ENCODE results near the gene DDAH2.

The DDAH2 gene, protein sequence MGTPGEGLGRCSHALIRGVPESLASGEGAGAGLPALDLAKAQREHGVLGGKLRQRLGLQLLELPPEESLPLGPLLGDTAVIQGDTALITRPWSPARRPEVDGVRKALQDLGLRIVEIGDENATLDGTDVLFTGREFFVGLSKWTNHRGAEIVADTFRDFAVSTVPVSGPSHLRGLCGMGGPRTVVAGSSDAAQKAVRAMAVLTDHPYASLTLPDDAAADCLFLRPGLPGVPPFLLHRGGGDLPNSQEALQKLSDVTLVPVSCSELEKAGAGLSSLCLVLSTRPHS

DNA sequence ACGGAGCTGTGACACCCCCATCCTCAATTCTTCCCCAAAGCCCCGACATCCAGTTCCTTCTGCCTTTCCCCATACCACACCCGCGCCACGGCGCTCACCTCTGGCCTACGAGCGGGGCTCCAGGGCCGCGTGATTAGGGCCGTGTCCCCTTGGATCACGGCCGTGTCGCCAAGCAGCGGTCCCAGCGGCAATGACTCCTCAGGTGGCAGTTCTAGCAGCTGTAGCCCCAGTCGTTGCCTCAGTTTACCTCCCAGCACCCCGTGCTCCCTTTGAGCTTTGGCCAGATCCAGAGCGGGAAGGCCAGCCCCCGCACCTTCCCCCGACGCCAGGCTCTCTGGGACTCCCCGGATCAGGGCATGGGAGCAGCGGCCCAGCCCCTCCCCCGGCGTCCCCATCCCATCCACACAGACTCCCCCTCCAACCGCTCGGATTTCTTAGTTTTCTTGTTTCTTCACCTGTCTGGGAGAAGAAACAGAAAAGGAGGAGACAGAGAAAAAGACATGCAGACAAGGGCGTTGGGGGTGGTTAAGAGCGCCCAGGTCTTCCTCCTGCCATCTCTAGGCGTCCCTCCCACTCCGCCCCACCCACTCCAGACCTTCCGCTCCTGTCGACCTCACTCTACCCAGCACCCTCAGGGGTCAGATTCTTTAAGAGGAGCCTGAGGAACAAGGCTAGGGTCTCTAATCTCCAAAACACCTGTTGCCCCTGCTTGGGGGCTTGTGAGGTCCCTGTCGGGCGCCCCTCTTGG lies at the start of gene DDAH2:
Gene DDAH2 (minus strand): TSS at position 533 of the 748 bp plus-strand sequence. CDS start 138 bp downstream, at position 395.
- DNase-seq (ENCODE audit: low read depth): no peak

DNA sequence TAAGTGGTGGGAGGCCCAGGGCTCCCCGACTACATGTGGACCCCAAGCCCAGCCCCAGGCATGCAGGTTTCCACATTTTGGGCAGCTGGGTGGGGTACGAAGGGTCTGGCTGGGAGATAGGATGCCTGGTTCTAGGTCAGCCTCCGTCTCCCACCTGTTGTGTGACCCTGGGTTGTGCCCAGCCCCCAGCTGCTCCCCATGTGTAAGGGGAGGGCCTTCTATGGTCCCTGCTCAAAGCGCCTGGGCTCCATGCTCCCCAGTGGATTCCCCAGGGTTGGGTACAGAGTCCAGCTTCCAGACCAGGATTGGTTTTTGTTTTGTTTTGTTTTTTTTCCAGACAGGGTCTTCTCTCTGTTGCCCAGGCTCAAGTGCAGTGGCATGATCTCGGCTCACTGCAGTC lies 49.1 kb upstream of the DDAH2 start:
- no peak for DNase-seq (ENCODE audit: low read depth)

DNA sequence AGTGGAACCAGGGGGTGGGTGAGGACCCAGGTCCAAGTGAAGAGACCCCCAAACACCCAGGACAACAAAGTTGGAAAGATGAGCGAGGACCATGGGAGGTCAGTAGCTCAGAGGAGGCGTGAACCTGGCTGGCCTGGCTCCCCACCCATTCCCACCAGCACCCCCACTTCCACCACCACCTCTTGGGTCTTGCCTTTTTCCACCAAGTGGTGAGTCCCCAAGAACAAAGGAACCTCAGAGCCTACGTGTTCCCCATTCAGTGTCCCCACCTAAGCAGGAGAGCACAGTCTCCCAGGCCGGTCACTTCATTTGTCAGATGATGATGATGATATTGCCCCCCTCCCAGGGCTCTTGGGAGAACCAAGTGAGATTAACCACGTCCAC lies 48.6 kb upstream of the DDAH2 start:
- DNase-seq (ENCODE audit: low read depth): no peak

DNA sequence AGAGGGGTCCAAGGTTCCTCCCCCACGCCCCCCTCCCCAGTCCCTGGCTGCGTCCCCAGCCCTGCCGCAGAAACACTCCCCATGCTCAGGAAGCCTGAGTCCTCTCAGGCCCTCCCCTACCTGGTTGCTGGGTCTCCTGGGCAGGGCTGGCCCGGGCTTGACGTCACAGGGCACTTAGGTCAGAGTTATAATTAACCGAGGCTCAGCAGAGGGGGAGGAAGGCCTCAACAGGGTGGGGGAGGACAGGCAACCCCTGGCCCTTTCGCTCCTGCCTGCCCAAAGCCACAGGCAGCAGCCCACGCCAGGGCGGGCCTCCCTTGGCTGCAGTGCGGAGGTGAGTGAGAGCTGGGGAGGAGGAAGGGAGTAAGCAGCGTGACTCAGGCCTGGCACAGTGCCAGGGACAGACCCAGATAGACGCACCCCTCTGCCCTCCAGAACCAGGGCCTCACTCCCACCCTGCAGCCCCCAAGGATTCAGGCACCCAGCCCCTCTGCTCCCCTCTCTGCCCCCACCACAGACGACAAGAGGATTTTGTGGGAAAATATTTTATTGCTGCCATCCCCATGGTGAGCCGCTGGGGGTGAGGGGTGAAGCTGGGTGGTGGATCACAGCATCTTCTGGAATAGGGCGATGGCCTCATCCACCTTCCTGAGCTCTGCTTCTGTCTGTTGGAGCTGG lies 48.0 kb upstream of the DDAH2 start, which contains the start of gene VWA7:
Gene VWA7 (minus strand): TSS at position 340 of the 678 bp plus-strand sequence. CDS start 549 bp downstream, outside the sequence.
- DNase-seq (ENCODE audit: low read depth): peak; percentile 48

DNA sequence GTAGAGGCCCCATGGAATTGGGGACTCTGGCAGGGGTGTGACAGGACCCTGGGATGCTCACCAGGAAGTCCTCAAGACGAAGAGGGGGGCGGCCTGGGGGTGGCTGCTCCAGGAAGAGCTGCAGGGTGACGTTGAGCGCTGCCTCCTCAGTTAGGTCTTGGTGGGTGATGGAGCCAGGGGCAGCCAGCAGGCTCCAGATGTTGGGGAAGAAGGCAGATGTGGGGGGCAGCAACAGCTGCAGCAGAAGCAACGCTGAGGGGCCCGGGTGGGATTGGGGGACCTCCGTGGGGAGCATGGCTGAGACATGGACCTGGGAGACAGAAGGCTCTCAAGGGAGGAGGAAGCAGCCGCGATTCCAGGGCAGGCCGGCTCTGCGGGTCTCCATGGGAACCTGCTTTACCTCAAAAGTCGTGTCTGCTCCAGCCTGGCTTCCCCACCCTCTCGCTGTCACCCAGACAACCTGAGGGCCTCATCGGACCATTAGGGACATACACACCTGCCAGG lies 47.4 kb upstream of the DDAH2 start:
- no peak for DNase-seq (ENCODE audit: low read depth)

DNA sequence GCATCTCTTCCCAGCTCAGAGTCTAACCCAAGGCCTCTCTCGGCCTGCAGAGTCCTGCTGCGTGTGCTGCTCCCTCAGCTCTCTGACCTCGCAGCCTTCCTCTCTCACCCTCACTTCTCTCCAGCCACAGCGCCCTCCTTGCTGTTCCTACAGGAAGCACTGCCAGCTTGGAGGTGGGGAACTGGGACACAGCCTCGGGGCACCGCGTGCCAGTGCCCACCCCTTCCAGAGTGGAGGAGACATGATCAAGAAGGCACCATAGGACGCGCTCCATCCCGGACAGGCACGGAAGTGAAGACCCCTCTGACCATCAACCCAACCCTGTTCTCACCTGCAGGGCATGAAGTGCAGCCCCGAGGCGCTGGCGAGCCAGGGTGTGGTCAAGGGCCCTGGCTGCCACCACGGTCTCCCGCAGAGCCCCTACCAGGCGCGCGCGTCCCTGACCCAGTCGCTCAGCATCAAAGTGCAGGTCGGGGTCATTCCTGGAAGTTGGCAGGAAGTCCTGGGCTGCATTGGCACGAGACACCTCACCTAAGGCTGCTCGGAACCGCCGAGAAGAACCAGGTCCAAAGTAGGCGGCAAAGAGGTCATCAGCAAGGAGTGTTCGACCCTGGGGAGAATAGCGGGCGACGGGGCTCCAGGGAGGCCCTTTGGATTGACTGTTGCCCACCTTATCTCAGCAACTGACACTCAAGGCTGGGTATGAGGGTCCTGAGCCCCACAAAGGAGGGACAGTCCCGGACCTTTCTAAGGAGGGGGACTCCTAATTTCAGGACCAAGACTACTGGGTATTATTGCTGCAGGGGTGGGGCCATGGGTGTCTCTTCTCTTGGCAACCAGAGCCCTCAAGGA lies 46.8 kb upstream of the DDAH2 start:
- no peak for DNase-seq (ENCODE audit: low read depth)

DNA sequence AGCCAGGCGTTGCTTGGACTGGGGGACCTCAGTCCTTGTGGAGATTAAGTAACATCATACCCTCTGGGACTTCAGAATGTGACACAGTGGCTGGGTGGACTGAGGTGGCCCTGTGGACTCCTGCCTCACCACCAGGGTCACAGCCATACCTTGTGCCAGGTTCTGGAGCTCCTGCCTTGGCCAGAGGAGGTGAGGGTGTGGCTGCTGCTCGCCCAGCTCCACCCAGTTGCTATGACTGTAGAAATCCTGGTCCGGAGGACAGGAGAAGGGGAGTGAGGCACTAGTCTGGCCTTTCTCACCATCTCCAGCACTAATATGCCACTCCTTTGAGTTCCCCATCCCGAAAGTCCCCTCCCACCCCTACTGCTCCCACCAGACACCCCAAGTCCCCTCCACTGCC lies 46.1 kb upstream of the DDAH2 start:
- DNase-seq (ENCODE audit: low read depth): no peak

DNA sequence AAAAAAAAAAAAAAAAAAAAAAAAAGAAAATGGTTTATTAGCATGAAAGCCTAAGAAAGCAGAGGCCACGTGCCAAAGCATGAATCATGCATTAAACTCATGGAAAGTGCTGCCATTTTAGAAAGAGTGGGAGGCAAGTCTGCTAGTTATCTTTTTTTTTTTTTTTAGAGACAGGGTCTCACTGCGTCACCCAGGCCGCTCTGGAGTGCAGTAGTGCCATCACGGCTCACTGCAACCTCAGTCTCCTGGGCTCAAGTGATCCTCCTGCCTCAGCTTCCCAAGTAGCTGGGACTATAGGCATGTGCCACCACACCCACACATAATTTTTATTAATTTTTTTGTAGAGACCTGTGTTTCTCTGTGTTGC lies 42.9 kb upstream of the DDAH2 start:
- DNase-seq (ENCODE audit: low read depth): no peak

DNA sequence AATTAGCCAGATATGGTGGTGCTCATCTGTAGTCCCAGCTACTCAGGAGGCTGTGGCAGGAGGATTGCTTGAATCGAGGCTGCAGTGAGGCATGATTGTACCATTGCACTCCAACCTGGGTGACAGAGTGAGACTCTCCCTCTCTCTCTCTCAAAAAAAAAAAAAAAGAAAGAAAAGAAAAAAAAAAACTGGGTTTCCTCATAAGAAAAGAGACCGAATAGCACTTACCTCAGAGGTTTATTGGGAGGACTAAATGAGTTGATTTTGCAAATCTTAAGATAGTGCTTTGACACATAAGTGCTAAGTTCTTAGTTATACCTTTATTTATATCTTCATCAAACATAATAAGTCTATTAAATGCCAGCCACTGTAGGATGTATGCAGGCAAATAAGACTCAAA lies 41.8 kb upstream of the DDAH2 start:
- no peak for DNase-seq (ENCODE audit: low read depth)

DNA sequence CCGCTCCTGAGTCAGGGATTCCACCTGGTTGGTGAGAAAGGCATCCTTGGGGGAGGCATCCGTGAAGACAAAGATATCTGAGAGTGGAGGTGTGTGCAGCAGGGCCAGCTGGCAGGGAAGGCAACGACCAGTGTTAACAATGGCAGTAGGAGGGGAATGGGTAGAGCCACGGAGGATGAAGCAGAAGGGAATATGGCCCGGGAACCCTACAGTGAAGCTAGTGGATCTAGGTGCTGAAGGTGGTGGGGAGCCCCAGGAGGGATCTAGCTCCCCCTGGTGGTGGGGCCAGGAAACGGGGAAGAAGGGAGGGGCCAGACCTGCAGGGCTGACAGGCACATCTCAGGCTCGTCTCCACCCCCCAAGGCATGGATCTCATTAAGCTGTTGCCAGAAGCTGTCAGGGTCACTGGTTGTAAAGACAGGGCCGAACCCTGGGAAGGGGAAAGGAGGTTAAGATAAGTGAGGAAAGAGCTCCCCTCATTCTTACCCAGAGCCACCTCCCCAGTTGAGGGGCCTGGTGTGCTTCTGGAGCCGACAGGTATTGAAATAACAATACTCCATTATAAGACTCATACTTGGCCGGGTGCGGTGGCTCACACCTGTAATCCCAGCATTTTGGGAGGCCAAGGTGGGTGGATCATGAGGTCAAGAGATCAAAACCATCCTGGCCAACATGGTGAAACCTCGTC lies 40.7 kb upstream of the DDAH2 start:
- DNase-seq (ENCODE audit: low read depth): peak; percentile 70

DNA sequence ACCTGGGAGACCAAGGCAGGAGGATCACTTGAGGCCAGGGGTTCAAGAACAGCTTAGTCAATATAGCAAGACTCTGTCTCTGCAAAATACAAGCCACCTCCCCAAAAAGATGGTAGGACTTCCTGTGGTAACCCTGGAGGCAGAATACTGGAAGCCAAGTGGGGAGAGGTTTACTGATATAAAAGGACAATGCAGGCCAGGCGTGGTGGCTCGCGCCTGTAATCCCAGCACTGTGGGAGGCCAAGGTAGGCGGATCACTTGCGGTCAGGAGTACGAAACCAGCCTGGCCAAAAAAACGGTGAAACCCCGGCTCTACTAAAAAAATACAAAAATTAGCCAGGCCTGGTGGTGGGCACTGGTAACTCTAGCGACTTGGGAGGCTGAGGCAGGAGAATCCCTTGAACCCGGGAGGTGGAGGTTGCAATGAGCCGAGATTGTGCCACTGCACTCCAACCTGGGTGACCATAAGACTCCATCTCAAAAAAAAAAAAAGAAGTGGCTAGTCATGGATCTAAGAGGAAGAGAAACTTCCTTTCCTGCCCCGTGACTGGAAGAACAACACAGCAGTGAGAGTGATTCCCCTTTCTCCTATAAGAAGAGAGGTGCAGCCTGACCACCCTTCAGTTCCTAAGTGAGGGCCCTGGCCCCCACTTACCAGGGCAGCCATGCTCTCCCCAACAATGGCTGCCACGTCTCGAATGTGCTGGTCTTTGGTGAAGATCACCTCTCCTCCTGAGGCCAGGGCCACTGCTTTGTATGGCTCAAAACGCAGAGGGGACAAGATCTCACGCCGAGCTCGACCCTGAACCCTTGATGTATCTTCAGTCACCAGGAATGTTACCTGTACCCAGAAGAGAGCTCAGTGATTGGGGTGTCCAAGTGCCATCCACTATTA lies 39.5 kb upstream of the DDAH2 start:
- DNase-seq (ENCODE audit: low read depth): no peak

DNA sequence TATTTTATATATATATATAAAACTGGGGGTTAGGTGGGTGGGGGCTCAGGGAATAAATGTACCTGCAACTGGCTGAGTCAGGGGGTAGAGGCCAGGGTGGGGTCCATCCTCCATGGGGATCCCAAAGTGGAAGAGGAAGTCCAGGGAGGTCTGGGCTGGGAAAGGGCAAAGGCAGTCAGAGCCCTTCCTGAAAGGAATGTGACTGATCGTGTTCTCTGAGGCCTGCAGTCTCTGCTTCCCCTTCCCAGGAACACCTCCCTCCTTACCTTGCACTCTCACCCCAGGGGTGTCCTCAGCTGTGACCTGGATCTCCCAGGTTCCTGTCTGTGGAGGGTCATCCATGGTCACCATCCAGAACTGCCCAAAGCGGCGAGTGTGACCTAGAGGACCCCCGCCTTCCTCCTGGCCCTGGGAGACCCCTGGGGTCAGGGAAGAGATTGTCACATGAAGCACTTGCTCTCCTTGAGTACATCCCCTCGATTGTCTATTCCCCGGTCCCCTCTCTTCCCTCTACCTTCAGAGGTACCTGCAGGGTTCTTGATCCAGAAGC lies 38.1 kb upstream of the DDAH2 start:
- DNase-seq (ENCODE audit: low read depth): no peak

DNA sequence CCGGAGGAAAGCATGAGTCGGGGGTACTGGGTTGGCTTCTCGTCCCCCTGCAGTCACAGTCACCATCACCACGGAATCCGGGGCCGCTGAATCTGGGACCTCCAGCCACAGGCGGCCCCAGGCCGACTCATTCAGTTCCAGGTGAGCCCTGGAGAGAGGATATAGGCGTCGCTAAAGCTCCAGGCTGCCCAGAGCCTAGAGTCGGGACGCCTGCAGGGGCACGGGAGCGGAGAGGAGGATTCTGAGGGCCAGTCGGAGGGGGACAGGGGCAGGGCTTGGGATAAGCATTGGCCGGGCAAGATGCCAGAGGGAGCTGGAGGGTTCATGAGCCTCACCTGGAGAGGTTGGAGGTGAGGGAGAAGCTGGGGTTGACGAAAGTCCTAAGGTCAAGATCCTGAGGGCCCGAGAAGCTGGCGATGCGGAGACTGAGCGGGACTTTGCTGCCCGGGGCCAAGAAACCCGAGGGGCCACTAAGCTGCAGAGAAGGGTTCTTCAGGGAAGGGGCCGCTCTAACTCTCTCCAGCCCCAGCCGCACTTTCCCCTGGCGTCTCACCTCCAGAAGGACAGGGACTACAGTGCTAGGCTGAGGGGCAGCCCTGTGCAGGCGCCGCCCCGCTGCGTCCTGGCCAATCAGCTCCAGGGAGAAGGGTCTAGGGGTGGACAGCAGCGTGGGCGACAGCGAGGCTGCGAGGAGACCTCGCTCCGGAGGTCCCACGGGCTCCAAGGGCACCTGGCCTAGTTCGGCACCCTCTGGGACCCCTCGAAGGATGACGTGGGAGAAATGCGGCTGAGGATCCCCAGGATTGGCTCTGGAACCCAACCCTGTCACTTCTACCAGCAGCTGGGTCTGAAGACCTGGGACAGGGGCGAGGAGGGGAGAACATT lies 37.1 kb upstream of the DDAH2 start:
- DNase-seq (ENCODE audit: low read depth): no peak

DNA sequence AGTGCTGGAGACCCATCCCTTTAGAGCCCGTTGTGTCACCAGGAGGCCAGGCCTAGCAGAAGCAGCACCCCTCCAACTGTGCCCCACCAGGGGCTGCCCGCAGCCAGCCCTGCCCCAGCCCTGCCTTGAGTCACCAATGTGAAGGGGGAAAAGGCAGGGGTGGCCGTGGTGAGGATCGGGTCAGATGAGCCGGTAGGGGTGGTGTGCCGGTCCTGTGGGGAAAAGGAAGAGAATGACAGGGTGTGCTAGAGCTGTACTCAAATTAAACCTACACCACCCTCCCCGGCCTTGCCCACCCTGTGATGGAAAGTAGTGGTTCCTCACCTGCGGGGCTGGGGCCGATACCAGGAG lies 36.4 kb upstream of the DDAH2 start:
- DNase-seq (ENCODE audit: low read depth): no peak

DNA sequence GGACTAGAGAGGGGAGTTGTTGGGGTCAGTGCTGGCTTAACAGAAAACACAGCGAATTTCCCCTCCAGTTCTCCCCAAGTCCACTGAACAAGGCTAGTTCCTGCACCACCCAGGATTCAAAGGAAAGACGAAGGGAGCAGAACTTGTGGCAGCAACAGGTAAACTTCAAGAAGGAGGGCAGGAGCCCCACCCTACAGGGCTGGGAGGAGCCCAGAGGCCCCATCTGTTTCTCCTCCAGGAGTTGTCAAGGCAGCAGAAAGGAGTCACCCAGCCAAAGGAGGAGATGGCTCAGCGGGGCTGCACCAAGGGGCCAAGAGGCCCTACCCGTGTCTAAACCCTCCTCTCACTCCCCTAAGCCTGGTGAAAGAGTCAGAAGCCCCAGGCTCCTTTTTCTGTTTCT lies 35.1 kb upstream of the DDAH2 start:
- DNase-seq (ENCODE audit: low read depth): no peak

DNA sequence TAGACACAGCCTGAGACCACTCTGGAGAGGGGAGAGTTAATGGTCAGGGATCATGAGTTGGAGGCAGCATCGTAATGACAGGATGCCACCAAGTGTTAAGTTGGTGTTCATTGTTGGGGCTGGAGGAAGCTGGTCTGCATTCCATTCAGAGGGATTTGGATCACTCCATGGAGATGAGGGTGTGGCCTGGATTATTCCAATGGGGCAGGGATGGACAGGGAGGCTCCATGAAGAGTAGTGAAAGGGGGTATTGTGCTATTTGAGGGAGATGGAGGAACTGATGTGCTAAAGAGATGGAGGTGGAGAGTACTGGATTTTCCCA lies 34.5 kb upstream of the DDAH2 start:
- no peak for DNase-seq (ENCODE audit: low read depth)

DNA sequence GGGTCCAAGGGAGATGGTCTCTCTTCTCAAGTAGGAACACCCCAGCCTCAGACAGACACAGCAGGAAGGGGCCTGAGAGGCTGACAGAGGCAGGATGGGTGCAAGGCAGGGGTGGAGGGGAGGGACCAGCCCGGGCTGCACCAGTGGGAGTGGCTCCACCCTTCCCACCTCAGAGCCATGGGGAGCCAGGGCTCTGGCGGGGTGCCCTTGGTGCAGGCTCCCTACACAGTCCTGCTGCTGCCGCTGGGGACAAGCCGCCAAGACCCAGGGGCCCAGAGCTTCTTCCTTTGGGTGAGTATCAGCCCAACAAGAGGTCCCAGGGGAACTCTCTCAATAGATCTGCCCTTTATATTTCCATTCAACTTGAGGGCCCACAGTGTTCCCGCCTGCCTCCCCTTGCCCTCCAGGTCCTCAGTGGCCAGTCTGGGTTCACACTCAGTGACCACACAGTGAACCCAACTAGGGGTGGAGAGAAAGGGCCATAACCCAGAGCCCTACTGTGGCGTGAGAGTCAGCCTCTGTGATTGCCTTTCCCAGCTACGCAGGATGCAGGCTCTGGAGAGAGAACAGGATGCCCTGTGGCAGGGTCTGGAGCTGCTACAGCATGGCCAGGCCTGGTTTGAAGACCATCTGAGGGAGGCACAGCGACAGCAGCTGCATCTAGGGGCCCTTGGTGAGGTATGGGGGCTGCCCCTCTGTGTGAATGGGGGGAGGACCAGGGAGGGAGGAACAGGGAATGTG lies 33.9 kb upstream of the DDAH2 start:
- no peak for DNase-seq (ENCODE audit: low read depth)

DNA sequence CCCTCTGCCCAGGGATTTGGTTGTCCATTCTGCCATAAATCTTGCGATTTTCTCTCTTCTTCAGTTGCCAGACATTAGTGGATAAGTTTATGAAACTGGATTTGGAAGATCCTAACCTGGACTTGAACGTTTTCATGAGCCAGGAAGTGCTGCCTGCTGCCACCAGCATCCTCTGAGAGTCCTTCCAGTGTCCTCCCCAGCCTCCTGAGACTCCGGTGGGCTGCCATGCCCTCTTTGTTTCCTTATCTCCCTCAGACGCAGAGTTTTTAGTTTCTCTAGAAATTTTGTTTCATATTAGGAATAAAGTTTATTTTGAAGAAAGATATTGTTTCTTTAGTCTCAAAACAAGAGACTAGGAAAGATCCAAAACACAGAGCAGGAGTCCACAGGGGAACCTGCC lies 33.3 kb upstream of the DDAH2 start, which contains the start of gene SAPCD1:
Gene SAPCD1 (plus strand): TSS at position 301 of the 400 bp plus-strand sequence. CDS start 399 bp downstream, outside the sequence.
- no peak for DNase-seq (ENCODE audit: low read depth)

All from stimulated activated CD8-positive, alpha-beta memory T cell treated with anti-CD3 and anti-CD28 coated beads, Interleukin-12 subunit alpha, Interleukin-12 subunit beta, amount 100 ng/mL, for 1 hour (primary cell).